GM18861 (cell line): Measurements from ENCODE around the gene BAZ1B.
"Not testable (repeated sequence)": the region's sequence is repeated elsewhere in the genome, so short reads cannot be mapped to it uniquely, and the experiment has no call there.

Source experiments
- ATAC-seq: cut with Tn5 transposase; IDR thresholded peaks from one replicate; pipeline ENCODE4 v1.9.1; 2021; ENCODE audit not compliant: unreplicated experiment

BAZ1B gene, protein sequence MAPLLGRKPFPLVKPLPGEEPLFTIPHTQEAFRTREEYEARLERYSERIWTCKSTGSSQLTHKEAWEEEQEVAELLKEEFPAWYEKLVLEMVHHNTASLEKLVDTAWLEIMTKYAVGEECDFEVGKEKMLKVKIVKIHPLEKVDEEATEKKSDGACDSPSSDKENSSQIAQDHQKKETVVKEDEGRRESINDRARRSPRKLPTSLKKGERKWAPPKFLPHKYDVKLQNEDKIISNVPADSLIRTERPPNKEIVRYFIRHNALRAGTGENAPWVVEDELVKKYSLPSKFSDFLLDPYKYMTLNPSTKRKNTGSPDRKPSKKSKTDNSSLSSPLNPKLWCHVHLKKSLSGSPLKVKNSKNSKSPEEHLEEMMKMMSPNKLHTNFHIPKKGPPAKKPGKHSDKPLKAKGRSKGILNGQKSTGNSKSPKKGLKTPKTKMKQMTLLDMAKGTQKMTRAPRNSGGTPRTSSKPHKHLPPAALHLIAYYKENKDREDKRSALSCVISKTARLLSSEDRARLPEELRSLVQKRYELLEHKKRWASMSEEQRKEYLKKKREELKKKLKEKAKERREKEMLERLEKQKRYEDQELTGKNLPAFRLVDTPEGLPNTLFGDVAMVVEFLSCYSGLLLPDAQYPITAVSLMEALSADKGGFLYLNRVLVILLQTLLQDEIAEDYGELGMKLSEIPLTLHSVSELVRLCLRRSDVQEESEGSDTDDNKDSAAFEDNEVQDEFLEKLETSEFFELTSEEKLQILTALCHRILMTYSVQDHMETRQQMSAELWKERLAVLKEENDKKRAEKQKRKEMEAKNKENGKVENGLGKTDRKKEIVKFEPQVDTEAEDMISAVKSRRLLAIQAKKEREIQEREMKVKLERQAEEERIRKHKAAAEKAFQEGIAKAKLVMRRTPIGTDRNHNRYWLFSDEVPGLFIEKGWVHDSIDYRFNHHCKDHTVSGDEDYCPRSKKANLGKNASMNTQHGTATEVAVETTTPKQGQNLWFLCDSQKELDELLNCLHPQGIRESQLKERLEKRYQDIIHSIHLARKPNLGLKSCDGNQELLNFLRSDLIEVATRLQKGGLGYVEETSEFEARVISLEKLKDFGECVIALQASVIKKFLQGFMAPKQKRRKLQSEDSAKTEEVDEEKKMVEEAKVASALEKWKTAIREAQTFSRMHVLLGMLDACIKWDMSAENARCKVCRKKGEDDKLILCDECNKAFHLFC (N-terminal part only)

GRCh38 chr7:73522105-73522872 is at the start of gene BAZ1B:
Gene BAZ1B, minus strand, starts transcription at chr7:73522293. Its CDS starts 360 bp downstream, at chr7:73521933.
- ATAC-seq, result peak; percentile 76

DNA sequence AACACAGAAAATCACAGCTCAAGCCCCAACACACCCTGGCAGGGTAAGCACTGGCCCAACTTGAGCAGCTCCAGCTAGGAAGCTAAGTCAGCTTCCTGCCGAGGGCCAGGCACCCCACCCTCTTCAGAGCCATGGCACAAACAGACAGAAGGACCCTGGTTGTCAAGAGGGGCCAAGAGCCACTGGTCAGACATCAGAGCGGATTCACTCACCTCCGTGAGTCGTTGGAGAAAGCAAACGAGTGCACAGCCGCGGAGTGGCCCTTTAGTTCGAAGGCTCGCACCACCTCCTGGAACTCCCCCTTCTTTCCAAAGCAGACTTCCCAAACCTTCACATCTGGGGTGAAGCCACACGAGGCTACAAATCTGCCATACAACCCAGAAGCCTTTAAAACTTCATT is 48.9 kb upstream of the BAZ1B start:
- ATAC-seq, result no peak

- no peak for ATAC-seq
These were observed 48.4 kb upstream of the BAZ1B start for GRCh38 chr7:73570521-73570920.

DNA sequence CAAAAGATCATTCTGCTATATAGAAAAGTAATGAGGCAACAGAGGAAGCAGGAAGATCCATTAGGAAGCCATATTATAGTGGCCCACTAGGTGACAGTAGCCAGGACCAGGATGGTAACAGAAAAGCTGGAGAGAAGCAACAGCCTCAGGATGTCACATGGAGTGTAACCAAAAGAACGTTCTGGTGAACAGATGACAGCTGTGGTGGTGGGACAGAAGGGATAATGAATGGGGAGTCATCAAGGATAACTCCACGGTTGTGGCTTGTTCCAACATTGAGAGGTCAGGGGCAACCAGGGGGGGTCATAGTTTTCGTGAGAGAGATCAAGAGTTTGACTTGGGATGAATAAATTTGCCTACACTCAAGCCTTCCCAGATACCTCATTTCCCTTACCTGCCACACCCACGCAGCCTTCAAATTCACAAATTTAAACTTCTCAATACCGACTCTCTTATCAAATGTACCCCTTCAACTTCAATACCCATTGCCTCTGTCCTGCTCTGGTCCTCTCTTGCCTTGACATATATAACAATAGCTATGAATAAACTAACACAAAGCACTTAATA is 47.0 kb upstream of the BAZ1B start:
- no peak for ATAC-seq

- no peak for ATAC-seq
These were observed 46.0 kb upstream of the BAZ1B start for GRCh38 chr7:73567846-73568685.

GRCh38 chr7:73567140-73567539 is 45.0 kb upstream of the BAZ1B start:
- no peak for ATAC-seq

DNA sequence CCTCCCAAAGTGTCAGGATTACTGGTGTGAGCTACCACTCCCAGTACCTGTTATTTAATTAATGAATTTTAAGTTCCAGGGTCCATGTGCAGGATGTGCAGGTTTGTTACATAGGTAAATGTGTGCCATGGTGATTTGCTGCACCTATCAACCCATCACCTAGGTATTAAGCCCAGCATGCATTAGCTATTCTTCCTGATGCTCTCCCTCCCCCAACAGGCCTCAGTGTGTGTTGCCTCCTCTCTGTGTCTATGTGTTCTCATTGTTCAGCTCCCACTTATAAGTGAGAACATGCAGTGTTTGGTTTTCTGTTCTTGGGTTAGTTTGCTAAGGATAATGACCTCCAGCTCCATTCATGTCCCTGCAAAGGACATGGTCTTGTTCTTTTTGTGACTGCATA is 44.3 kb upstream of the BAZ1B start:
- ATAC-seq, result not testable (repeated sequence)

- no peak for ATAC-seq
These were observed 43.7 kb upstream of the BAZ1B start for GRCh38 chr7:73565675-73566340.

GRCh38 chr7:73560109-73560835 is 38.2 kb upstream of the BAZ1B start:
- no peak for ATAC-seq

DNA sequence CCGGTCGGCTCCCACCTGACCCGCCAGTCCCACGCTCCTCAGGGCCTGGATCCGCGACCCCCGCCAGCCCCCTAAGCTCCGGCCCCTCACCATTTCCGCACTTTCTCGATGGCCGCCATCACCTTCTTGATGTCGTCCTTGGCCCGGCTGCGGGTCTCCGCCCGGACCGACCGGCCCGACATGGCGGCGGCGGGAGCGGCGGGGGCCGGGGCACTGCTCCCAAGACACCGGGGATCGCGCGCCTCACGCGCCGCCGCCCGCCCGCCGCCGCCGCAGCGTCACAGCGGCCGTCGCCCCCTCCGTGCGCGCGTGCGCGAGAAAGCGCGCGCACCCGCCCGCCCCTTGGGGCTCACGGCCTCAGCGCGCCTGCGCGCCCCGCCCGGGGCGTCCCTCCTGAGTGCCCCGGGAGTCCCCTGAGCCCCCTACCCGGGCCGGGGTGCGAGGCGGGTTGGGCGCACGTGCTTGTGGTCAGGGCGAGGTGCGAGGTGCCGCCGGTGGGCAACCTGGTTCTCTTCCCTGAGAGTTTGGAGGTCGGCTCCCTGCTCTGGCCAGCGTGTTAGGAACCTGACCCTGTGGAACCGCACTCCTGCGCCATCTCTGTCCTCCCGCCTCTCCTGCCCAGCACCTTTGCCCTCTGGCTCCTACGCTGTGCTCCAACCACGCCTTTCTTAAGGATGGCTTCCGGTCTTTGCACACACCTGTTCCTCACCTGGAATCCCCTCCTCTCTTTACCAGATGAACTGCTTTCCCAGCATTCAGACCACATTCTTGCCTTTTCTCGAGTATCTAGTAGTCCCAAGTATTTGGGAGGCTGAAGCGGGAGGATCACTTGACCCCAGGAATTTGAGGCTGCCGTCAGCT is 35.5 kb upstream of the BAZ1B start, which contains the start of gene BCL7B:
Gene BCL7B, minus strand, starts transcription at position 294 of the 861 bp plus-strand sequence. Its CDS starts 112 bp downstream, at position 182.
- ATAC-seq, result peak; percentile 25

DNA sequence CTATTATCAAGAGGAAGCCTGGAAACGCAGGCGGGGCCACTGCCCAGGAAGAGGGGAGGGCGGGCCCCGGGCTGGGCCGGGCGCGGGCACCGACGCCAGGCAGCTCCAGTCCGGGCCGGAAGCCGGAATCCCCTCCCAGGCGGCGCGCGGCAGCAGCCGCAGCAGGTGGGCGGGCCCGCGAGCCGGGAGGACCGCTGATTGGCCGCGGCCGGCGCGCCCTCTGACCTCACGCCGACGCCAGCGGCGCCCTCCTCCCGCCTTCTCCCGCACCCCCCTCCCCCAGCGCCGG is 35.0 kb upstream of the BAZ1B start:
- peak; percentile 86 for ATAC-seq

GRCh38 chr7:73556208-73557107 is 34.4 kb upstream of the BAZ1B start:
- no peak for ATAC-seq

GRCh38 chr7:73555411-73555982 is 33.4 kb upstream of the BAZ1B start:
- no peak for ATAC-seq

GRCh38 chr7:73550093-73550492 is 28.0 kb upstream of the BAZ1B start:
- not testable (repeated sequence) for ATAC-seq

DNA sequence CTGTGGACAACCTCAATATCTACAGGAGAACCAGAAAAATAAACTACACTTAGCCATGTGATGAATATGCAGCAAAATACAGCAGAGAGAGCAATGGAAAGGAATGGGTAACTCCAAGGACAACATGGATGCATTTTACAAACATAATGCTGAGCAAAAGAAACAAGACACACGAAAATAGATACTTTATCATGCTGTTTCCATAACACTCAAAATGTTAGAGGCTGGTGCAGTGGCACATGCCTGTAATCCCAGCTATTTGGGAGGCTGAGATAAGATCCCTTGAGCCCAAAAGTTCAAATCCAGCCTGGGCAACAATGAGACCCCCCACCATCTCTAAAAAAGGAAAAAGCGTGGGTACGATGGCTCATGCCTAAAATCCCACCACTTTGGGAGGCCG is 27.1 kb upstream of the BAZ1B start:
- ATAC-seq, result no peak

DNA sequence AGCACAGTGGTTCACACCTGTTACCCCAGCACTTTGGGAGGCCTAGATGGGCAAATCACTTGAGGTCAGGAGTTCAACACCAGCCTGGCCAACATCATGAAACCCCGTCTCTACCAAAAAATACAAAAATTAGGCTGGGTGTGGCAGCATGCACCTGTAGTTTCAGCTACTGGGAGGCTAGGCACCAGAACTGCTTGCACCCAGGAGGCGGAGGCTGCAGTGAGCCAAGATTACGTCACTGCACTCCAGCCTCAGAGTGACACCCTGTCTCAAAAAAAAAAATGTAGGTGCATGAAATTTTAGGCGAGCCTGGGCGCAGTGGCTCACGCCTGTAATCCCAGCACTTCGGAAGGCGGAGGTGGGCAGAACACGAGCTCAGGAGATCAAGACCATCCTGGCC is 25.7 kb upstream of the BAZ1B start:
- no peak for ATAC-seq
